Measurements from ENCODE around the gene NLGN2. TPM values are rescaled to one million over a fixed set of nuclear protein-coding genes. Genes with fewer than 3 reads are reported as not detected.

The NLGN2 gene
- total RNA-seq, 4 donors from 2014 or later: 12.0 to 30.2 (median 19.0) TPM

GRCh38 chr17:7425316-7425715, 17.7 kb downstream of the NLGN2 start, which contains the start of gene SPEM2:
Gene SPEM2, plus strand, starts transcription at chr17:7425616. Its CDS starts 73 bp downstream, at chr17:7425689.
- TF ChIP-seq EP300 (IDR thresholded peaks at IDR 0.05): no peak
- no peak for TF ChIP-seq CTCF (IDR thresholded peaks at IDR 0.05)
- TF ChIP-seq POLR2AphosphoS5 (IDR thresholded peaks at IDR 0.05): no peak
- no peak for TF ChIP-seq POLR2A (IDR thresholded peaks at IDR 0.05; ENCODE audit: low read depth)

GRCh38 chr17:7425756-7426155, 18.1 kb downstream of the NLGN2 start:
- Histone ChIP-seq H3K27ac (replicated peaks in 1 of 4) (no peak overlapping the region), H3K9me3 (no peaks in the 10 kb centered on the region), H3K4me1 (no peaks in the 10 kb centered on the region), H3K4me3 (no peak overlapping the region), H3K27me3 (no peaks in the 10 kb centered on the region), H3K36me3 (no peaks in the 10 kb centered on the region)
- WGBS: no CpG with 5 or more reads among the region's 8 CpGs
- no peak for DNase-seq (ENCODE audit: extremely low spot score)
- intact Hi-C loops (cut with DNase I): no loop called here
- TF ChIP-seq POLR2AphosphoS5 (IDR thresholded peaks at IDR 0.05) (no peak), CTCF (IDR thresholded peaks at IDR 0.05) (no peak), EP300 (IDR thresholded peaks at IDR 0.05) (no peak), POLR2A (IDR thresholded peaks at IDR 0.05; ENCODE audit: low read depth) (no peak)

More at GRCh38 chr17:7425316-7425715, 17.7 kb downstream of the NLGN2 start, which contains the start of gene SPEM2:
- no peaks in the 10 kb centered on the region for H3K9me3 ChIP-seq
- DNase-seq (ENCODE audit: extremely low spot score): no peak
- H3K27me3 ChIP-seq: no peaks in the 10 kb centered on the region
- no peaks in the 10 kb centered on the region for H3K36me3 ChIP-seq
- intact Hi-C loops (cut with DNase I): no loop called here
- H3K4me1 ChIP-seq: no peaks in the 10 kb centered on the region
- WGBS: 86% methylated on average over 7 of the region's 7 CpGs
- H3K27ac ChIP-seq (replicated peaks in 1 of 4): no peak within 1 kb of the TSS
- no peak within 1 kb of the TSS for H3K4me3 ChIP-seq

GRCh38 chr17:7426203-7426863, 18.7 kb downstream of the NLGN2 start:
- Histone ChIP-seq H3K36me3 (no peaks in the 10 kb centered on the region), H3K4me1 (no peaks in the 10 kb centered on the region), H3K4me3 (no peak overlapping the region), H3K27me3 (no peaks in the 10 kb centered on the region), H3K27ac (replicated peaks in 1 of 4) (no peak overlapping the region), H3K9me3 (no peaks in the 10 kb centered on the region)
- no peak for DNase-seq (ENCODE audit: extremely low spot score)
- 95% methylated on average over 32 of the region's 33 CpGs for WGBS
- intact Hi-C loops (cut with DNase I): no loop called here
- no peak for TF ChIP-seq CTCF (IDR thresholded peaks at IDR 0.05)
- no peak for TF ChIP-seq POLR2AphosphoS5 (IDR thresholded peaks at IDR 0.05)
- TF ChIP-seq POLR2A (IDR thresholded peaks at IDR 0.05; ENCODE audit: low read depth): no peak
- TF ChIP-seq EP300 (IDR thresholded peaks at IDR 0.05): no peak

GRCh38 chr17:7426896-7427489, 19.3 kb downstream of the NLGN2 start:
- no peaks in the 10 kb centered on the region for H3K9me3 ChIP-seq
- no peak for DNase-seq (ENCODE audit: extremely low spot score)
- no peak overlapping the region for H3K4me3 ChIP-seq
- H3K36me3 ChIP-seq: no peaks in the 10 kb centered on the region
- H3K27ac ChIP-seq (replicated peaks in 1 of 4): no peak overlapping the region
- intact Hi-C loops (cut with DNase I): no loop called here
- 94% methylated on average over 18 of the region's 29 CpGs for WGBS
- peaks cover 0 to 3% (median 0%) of the 10 kb centered on the region in 4 donors for H3K27me3 ChIP-seq
- TF ChIP-seq POLR2AphosphoS5 (IDR thresholded peaks at IDR 0.05): no peak
- no peak for TF ChIP-seq POLR2A (IDR thresholded peaks at IDR 0.05; ENCODE audit: low read depth)
- no peak for TF ChIP-seq EP300 (IDR thresholded peaks at IDR 0.05)
- no peak for TF ChIP-seq CTCF (IDR thresholded peaks at IDR 0.05)
- no peaks in the 10 kb centered on the region for H3K4me1 ChIP-seq
